Measurements from ENCODE around the gene CHN2.

- TF ChIP-seq CTCF (IDR thresholded peaks at IDR 0.05), result no peak
- TF ChIP-seq EZH2 (IDR thresholded peaks at IDR 0.05), result no peak
- no peak for TF ChIP-seq EZH2phosphoT487 (IDR thresholded peaks at IDR 0.05)
These were observed 324.0 kb downstream of the CHN2 start for GRCh38 chr7:29518616-29519015.
